Measurements from ENCODE around the gene SMARCC2.

SMARCC2 gene

GRCh38 chr12:56152132-56152755, 37.0 kb downstream of the SMARCC2 start, which contains the start of gene MYL6B:
Gene MYL6B, plus strand, starts transcription at chr12:56152587. Its CDS starts 1,332 bp downstream, at chr12:56153919.
- DNase-seq (ENCODE audit: low spot score), result peak; percentile 94

DNA sequence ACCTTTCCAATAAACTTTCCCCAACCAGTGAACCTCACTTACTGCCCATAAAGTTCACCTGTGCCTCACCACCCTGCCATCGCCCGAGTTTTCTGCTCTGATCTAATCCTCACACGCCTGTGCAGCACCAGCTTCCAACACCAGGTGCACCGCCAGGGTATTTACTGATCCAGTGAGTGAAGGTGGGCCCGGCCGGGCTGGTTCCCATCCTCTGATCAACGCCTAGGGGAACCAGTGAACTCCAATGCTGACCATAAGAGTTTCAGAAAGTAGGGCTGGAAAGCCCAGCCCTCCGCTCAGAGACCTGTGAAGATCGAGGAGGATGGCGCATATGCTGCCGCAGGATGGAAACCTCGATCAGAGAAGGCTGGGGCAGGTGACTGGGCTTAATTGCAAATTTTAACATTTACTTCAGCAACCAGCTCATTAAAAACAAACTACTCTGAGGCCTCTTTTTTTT, 37.6 kb downstream of the SMARCC2 start:
- DNase-seq (ENCODE audit: low spot score), result peak; percentile 77

DNA sequence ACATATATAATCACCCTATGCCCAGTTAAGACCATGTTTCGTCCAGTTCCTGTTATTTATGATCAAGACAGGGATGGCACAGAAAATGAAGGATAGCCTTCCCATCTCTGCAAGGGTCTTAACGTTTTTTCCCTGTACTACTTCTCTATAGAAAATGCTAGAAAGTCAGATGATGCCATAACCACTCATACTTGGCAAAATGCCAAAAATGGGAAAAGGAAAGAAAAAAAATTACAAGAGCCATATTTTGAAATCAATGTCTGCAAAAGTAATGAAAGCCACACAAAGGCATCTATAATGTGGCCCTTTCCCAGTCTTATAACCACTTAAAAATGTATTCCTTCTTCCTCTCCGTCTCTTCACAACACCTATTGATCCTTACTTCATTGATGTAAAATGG, 38.7 kb downstream of the SMARCC2 start:
- peak; percentile 42 for DNase-seq (ENCODE audit: low spot score)

- DNase-seq (ENCODE audit: low spot score), result peak; percentile 13
Measured at GRCh38 chr12:56146492-56147460, 42.5 kb downstream of the SMARCC2 start.

- no peak for DNase-seq (ENCODE audit: low spot score)
Measured at GRCh38 chr12:56145217-56145616, 44.1 kb downstream of the SMARCC2 start.

DNA sequence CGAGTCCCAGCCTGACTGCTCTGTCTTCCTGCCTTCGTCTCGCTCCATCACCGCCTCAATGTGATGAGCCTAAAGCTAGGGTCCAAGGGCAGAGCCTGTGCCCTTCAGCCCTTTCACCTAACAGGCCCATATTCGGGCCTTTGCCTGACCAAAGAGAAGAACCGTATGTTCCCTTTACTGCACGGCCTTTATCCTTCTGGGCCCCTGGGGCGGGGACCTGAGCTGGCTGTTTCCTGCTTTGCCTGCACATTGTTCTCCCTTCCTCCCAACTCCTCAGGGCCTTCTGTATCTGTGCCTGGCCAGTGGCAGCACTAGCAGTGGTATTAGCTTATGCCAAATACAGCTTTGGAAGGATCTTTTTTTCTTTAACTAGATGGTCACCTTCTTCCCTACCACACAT, 45.4 kb downstream of the SMARCC2 start:
- no peak for DNase-seq (ENCODE audit: low spot score)

DNA sequence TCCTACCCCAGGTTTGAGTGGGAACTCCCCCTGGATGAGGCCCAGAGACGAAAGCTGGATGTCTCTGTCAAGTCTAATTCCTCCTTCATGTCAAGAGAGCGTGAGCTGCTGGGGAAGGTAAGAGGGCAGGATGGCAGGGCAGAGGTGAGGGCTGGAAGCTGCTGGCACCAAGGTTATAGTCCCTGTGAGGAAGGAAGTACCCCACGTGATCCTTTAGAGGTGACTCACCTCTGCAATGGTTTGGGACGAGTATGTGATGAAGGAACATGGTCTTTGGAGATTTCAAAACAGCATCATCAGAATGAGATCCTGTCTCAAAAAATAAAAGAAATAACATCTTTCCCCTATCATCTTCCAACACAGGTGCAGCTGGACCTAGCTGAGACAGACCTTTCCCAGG, 46.1 kb downstream of the SMARCC2 start:
- DNase-seq (ENCODE audit: low spot score), result no peak

GRCh38 chr12:56141946-56142784, 47.1 kb downstream of the SMARCC2 start:
- no peak for DNase-seq (ENCODE audit: low spot score)

GRCh38 chr12:56137853-56138571, 51.3 kb downstream of the SMARCC2 start:
- no peak for DNase-seq (ENCODE audit: low spot score)

GRCh38 chr12:56134897-56135296, 54.4 kb downstream of the SMARCC2 start:
- no peak for DNase-seq (ENCODE audit: low spot score)

GRCh38 chr12:56130876-56131275, 58.4 kb downstream of the SMARCC2 start:
- no peak for DNase-seq (ENCODE audit: low spot score)

DNA sequence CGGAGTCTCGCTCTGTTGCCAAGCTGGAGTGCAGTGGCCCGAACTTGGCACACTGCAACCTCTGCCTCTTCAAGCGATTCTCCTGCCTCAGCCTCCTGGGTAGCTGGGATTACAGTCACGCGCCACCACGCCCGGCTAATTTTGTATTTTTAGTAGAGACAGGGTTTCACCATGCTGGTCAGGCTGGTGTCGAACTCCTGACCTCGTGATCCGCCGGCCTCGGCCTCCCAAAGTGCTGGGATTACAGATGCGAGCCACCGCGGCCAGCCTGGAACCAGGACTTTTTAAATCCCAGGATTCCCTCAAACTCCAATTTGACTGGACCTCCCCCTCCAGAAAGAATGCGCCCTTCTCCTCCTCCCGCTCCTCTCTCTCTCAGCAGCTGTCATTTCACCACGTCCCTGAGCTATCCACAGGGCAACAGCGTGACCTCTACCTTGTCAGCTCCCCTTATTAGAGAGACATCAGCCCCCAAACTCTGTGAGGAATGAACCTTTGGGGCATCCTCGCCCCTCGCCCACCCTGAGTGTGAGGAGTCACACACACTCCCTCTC, 59.3 kb downstream of the SMARCC2 start:
- DNase-seq (ENCODE audit: low spot score), result peak; percentile 23

DNA sequence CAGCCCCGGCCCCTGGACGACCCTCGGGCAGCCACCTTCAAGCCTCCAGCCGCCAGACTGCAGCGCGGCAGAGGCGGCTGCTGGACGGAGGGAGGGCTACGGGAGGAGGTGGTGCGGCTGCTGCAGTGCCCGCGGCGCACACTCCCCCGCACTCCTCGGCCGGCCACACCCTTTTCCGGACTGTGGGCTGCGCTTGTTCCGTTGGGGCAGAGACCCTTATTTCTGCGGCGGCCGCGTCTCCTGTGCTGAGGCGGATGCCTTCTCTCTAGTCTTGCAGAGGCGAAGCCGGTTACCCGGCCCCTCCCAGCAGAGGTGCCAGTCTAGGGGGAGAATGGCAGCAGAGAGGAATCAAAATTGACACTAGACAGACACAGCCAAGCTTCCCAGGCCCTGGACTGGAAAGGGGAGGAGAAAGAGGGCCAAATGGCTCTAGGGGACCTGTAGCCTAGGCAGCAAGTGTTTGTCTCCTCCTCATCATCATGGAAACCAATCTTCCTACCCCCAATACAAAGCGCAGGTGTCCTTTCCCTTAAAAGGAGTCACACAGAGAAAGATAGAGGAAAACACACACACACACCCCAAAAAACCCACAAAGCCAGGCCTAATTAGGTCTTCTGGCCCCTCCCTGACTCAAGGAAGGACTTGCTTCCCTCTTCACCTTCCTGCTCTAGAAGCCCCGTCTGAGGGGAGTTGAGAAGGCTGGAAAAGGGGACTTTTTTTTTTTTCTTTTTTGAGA, 59.9 kb downstream of the SMARCC2 start:
- peak; percentile 64 for DNase-seq (ENCODE audit: low spot score)

DNA sequence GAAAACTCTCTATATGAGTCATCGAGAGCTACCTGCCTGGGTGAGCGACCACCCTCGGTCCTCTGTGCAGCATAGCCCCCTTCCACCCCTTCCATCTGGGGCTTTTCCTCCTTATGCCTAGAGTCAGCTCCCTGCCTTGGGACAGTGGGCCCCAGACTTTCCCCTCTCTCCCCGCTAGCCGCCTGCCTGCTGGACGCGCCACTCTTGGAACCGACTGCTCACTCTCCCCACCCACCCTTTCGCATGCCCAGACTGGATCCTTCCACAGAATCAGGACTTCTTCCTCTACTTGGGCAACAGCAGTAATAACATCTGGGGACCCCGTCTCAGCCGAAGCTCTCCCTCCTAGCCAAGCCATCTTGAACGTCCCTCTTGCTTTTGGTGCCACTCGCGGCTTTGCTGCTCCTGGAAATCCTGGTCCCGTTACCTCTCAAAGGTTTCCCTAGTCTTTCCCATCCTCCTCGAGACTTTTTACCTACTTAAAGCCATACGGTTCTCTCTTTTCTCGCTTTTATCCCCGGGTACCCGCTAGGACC, 60.5 kb downstream of the SMARCC2 start:
- no peak for DNase-seq (ENCODE audit: low spot score)

DNA sequence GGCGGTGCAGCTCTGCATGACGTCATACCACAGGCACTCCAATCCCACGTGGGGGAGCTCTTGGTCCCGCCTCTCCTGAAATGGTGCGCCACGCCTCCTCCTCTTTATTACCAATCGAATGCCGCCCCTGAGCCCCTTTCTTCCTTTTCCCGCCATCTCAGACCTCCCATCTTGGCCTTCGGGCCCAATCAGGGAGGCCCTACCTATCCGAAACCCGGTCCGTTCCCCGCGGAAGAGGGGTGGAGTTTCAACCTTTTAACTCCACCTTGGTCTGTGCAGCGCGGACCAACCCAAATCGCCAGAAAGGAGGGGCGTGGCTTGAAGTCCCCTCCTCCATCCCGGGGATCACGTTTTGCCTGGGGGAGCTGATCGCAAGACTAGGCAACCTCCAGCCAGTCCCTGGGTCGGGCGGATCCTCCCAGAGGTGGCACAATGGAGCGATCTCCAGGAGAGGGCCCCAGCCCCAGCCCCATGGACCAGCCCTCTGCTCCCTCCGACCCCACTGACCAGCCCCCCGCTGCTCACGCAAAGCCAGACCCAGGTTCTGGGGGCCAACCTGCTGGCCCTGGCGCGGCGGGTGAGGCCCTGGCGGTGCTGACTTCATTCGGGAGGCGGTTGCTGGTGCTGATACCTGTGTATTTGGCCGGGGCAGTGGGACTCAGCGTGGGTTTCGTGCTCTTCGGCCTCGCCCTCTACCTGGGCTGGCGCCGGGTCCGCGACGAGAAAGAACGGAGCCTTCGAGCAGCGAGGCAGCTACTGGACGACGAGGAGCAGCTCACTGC, 61.2 kb downstream of the SMARCC2 start, which contains the start of gene ESYT1:
ESYT1 (plus strand) TSS at position 380 of the 782 bp plus-strand sequence; CDS start at position 433, 53 bp downstream.
- DNase-seq (ENCODE audit: low spot score), result peak; percentile 100

DNA sequence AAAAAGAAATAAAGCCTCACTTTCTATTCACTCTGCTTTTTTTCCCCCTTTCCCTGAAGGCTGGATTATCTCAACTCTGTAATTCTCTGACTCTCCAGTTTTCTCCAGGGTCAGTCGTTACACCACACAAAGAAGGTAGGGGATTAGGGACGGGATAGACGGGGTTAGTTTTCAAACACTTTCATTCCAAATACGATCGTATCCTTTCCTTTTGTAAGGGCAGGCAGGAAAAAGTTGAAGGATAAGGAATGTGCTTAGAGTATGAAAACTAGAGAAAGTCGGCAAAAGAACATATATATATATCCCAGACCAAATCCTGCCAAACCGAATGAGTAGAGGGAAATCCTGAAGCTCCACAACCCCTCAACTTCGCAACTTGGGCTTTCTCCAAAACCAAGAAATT, 61.8 kb downstream of the SMARCC2 start:
- no peak for DNase-seq (ENCODE audit: low spot score)

- DNase-seq (ENCODE audit: low spot score), result no peak
Measured at GRCh38 chr12:56126732-56127239, 62.5 kb downstream of the SMARCC2 start.

DNA sequence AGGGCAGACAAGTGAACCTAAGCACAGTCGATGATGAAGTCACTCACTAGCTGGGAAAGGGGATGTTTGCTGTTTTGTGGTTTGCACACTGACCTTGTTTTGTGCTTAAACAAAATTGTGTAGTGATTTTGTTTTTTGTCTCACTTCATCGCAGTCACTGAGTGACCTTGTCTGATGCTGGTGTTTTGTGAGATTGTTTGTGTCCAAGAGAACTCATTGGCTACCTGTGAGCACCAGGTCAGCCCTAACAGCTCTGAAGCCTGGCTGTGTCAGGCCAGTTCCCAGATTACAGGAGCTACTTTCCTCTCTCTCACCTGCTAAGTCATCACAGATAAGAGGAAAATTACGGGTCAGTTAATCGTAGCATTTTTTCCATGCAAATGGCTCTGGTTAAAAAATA, 65.2 kb downstream of the SMARCC2 start:
- no peak for DNase-seq (ENCODE audit: low spot score)

GRCh38 chr12:56122637-56123036, 66.6 kb downstream of the SMARCC2 start:
- DNase-seq (ENCODE audit: low spot score), result no peak
